GM23248 (cell line): Measurements from ENCODE around the gene SP4. TPM values are rescaled to one million over a fixed set of nuclear protein-coding genes. Genes with fewer than 3 reads are reported as not detected.

Source experiments
- DNase-seq: peaks from one replicate; pipeline ENCODE4 v3.0.0-alpha.2; 2015
- H2AFZ ChIP-seq: fragments of 200-600 bp; sonication (generic); 2 replicates; pipeline ENCODE4 v1.6.1; 2016; ENCODE audit warnings: antibody characterized with exemption
- H3F3A ChIP-seq: fragments of 200-600 bp; sonication (generic); 2 replicates; pipeline ENCODE4 v1.6.1; 2016; ENCODE audit warnings: mild to moderate bottlenecking, antibody characterized with exemption, mixed run types; ENCODE audit not compliant: insufficient read depth
- H3K27ac ChIP-seq: fragments of 200-600 bp; sonication (generic); 2 replicates; pipeline ENCODE4 v1.5.1; 2016; ENCODE audit warnings: mild to moderate bottlenecking
- H3K27me3 ChIP-seq: fragments of 200-600 bp; sonication (generic); replicated peaks from 2 replicates; pipeline ENCODE4 v1.6.1; 2016; ENCODE audit warnings: mild to moderate bottlenecking; ENCODE audit not compliant: insufficient read depth
- H3K36me3 ChIP-seq: fragments of 200-600 bp; sonication (generic); 2 replicates; pipeline ENCODE4 v1.6.1; 2016; ENCODE audit warnings: low read depth, mild to moderate bottlenecking
- H3K4me1 ChIP-seq: fragments of 200-600 bp; sonication (generic); 2 replicates; pipeline ENCODE4 v1.6.1; 2016; ENCODE audit warnings: mild to moderate bottlenecking; ENCODE audit not compliant: insufficient read depth
- H3K4me2 ChIP-seq: fragments of 200-600 bp; sonication (generic); one replicate; pipeline ENCODE4 v1.6.1; 2016; ENCODE audit warnings: mild to moderate bottlenecking; ENCODE audit not compliant: unreplicated experiment
- H3K4me3 ChIP-seq: fragments of 200-600 bp; sonication (generic); 2 replicates; pipeline ENCODE4 v1.5.1; 2016; ENCODE audit warnings: mild to moderate bottlenecking
- H3K79me2 ChIP-seq: fragments of 200-600 bp; sonication (generic); 2 replicates; pipeline ENCODE4 v1.6.1; 2016; ENCODE audit warnings: mild to moderate bottlenecking; ENCODE audit not compliant: insufficient read depth
- H3K9ac ChIP-seq: fragments of 200-600 bp; sonication (generic); 2 replicates; pipeline ENCODE4 v1.6.1; 2016; ENCODE audit warnings: mild to moderate bottlenecking
- H3K9me2 ChIP-seq: fragments of 200-600 bp; sonication (generic); 2 replicates; pipeline ENCODE4 v1.6.1; 2016; ENCODE audit warnings: mixed run types, mild to moderate bottlenecking, moderate library complexity; ENCODE audit not compliant: insufficient read depth
- H3K9me3 ChIP-seq: fragments of 200-600 bp; sonication (generic); one replicate; pipeline ENCODE4 v1.6.1; 2017; ENCODE audit warnings: low read depth
- H4K20me1 ChIP-seq: fragments of 200-600 bp; sonication (generic); 2 replicates; pipeline ENCODE4 v1.6.0; 2016; ENCODE audit not compliant: insufficient read depth
- EZH2 ChIP-seq: fragments of 200-600 bp; sonication (generic); IDR thresholded peaks from 2 replicates; pipeline ENCODE4 v1.6.1; 2018; ENCODE audit warnings: antibody characterized with exemption, mild to moderate bottlenecking; ENCODE audit not compliant: insufficient read depth, poor library complexity, severe bottlenecking
- EZH2phosphoT487 ChIP-seq: fragments of 200-600 bp; sonication (generic); IDR thresholded peaks from 2 replicates; pipeline ENCODE4 v1.6.1; 2018; ENCODE audit warnings: antibody characterized with exemption, moderate library complexity, mild to moderate bottlenecking, low read depth; ENCODE audit not compliant: insufficient read depth
- WGBS, 2 experiments: methylation state at CpG; one replicate each; pipeline ENCODE4 v1.1.6; 2015 to 2017; ENCODE audit warnings: low lambda C conversion rate in 2 of 2, low coverage in 1 of 2; ENCODE audit errors: missing lambda C conversion rate in 2 of 2; 5-methylcytosine and 5-hydroxymethylcytosine counted together
- in situ Hi-C: fragments of 300-500 bp; cut with MboI; formaldehyde crosslinking; loops from 2 replicates; pipeline ENCODE4 v1.15.0; 2020
- polyA plus RNA-seq: library from polyadenylated mRNA; unstranded; fragments of >200 nt; fragmentation: Nextera tagmentation; extraction: Ambion mirVana; gene quantifications from 2 replicates; pipeline ENCODE4 v1.2.1, GENCODE V29; 2016
- total RNA-seq: library from RNA; depleted of rRNA; stranded (reverse); fragments of >200 nt; shearing (Covaris generic); gene quantifications from 2 replicates; pipeline ENCODE4 v1.2.3, GENCODE V29; 2014

SP4 gene
- total and polyA plus RNA-seq, 2 experiments from 2014 or later, result 2.1 to 3.5 TPM

- Histone ChIP-seq H3K4me2 (no peak overlapping the region), H3K9me3 (no peaks in the 10 kb centered on the region), H4K20me1 (no peaks in the 10 kb centered on the region), H3K79me2 (no peaks in the 10 kb centered on the region), H3K27me3 (no peaks in the 10 kb centered on the region), H3K9ac (no peak overlapping the region), H3F3A (no peaks in the 10 kb centered on the region), H3K36me3 (no peaks in the 10 kb centered on the region), H3K4me1 (no peaks in the 10 kb centered on the region), H3K9me2 (no peaks in the 10 kb centered on the region), H3K27ac (no peak overlapping the region), H3K4me3 (no peak overlapping the region), H2AFZ (no peak overlapping the region)
- in situ Hi-C loops, result no loop called here
- TF ChIP-seq EZH2phosphoT487, result no peak
- TF ChIP-seq EZH2, result no peak
- no peak for DNase-seq
Measured at GRCh38 chr7:21450076-21450475, 22.2 kb downstream of the SP4 start.

GRCh38 chr7:21450941-21451340, 23.1 kb downstream of the SP4 start:
- TF ChIP-seq EZH2, result no peak
- no peak for TF ChIP-seq EZH2phosphoT487
- 54 to 56% methylated on average over 5 of the region's 5 CpGs for WGBS, 2 experiments
- H3K4me2 ChIP-seq, result no peak overlapping the region
- no peaks in the 10 kb centered on the region for H4K20me1 ChIP-seq
- no peaks in the 10 kb centered on the region for H3K4me1 ChIP-seq
- H3K27me3 ChIP-seq, result no peaks in the 10 kb centered on the region
- no peaks in the 10 kb centered on the region for H3F3A ChIP-seq
- no peak overlapping the region for H3K4me3 ChIP-seq
- no peaks in the 10 kb centered on the region for H3K9me3 ChIP-seq
- H3K36me3 ChIP-seq, result no peaks in the 10 kb centered on the region
- no peak for DNase-seq
- H3K27ac ChIP-seq, result no peak overlapping the region
- no peaks in the 10 kb centered on the region for H3K9me2 ChIP-seq
- H3K79me2 ChIP-seq, result no peaks in the 10 kb centered on the region
- no peak overlapping the region for H2AFZ ChIP-seq
- H3K9ac ChIP-seq, result no peak overlapping the region
- in situ Hi-C loops, result no loop called here

- Histone ChIP-seq H3K36me3 (no peaks in the 10 kb centered on the region), H3K4me2 (no peak overlapping the region), H3K27ac (no peak overlapping the region), H2AFZ (no peak overlapping the region), H3K27me3 (no peaks in the 10 kb centered on the region), H3K9me3 (no peaks in the 10 kb centered on the region), H3K4me1 (no peaks in the 10 kb centered on the region), H3K79me2 (no peaks in the 10 kb centered on the region), H4K20me1 (no peaks in the 10 kb centered on the region), H3K9me2 (no peaks in the 10 kb centered on the region), H3K4me3 (no peak overlapping the region), H3K9ac (no peak overlapping the region), H3F3A (no peaks in the 10 kb centered on the region)
- DNase-seq, result no peak
- no peak for TF ChIP-seq EZH2
- no peak for TF ChIP-seq EZH2phosphoT487
- in situ Hi-C loops, result no loop called here
Measured at GRCh38 chr7:21454182-21454581, 26.3 kb downstream of the SP4 start.

GRCh38 chr7:21454906-21455305, 27.0 kb downstream of the SP4 start:
- Histone ChIP-seq H3K79me2 (no peaks in the 10 kb centered on the region), H3K9me2 (no peaks in the 10 kb centered on the region), H3K9ac (no peak overlapping the region), H3K4me1 (no peaks in the 10 kb centered on the region), H3K27me3 (no peaks in the 10 kb centered on the region), H3K36me3 (no peaks in the 10 kb centered on the region), H3K4me2 (no peak overlapping the region), H3F3A (no peaks in the 10 kb centered on the region), H3K4me3 (no peak overlapping the region), H3K9me3 (no peaks in the 10 kb centered on the region), H2AFZ (no peak overlapping the region), H3K27ac (no peak overlapping the region), H4K20me1 (no peaks in the 10 kb centered on the region)
- in situ Hi-C loops, result no loop called here
- 64 to 77% methylated on average over 1 of the region's 1 CpG for WGBS, 2 experiments
- TF ChIP-seq EZH2phosphoT487 (no peak), EZH2 (no peak)
- no peak for DNase-seq

- H3K27me3 ChIP-seq, result no peaks in the 10 kb centered on the region
- H2AFZ ChIP-seq, result no peak overlapping the region
- no peaks in the 10 kb centered on the region for H3K9me3 ChIP-seq
- no peaks in the 10 kb centered on the region for H4K20me1 ChIP-seq
- H3K79me2 ChIP-seq, result no peaks in the 10 kb centered on the region
- TF ChIP-seq EZH2, result no peak
- no peak for TF ChIP-seq EZH2phosphoT487
- no peaks in the 10 kb centered on the region for H3K36me3 ChIP-seq
- no peaks in the 10 kb centered on the region for H3K9me2 ChIP-seq
- H3K4me2 ChIP-seq, result no peak overlapping the region
- H3K27ac ChIP-seq, result no peak overlapping the region
- H3K4me3 ChIP-seq, result no peak overlapping the region
- DNase-seq, result no peak
- 94 to 97% methylated on average over 17 to 22 of the region's 26 CpGs for WGBS, 2 experiments
- no peak overlapping the region for H3K9ac ChIP-seq
- in situ Hi-C loops, result no loop called here
- no peaks in the 10 kb centered on the region for H3F3A ChIP-seq
- H3K4me1 ChIP-seq, result no peaks in the 10 kb centered on the region
Measured at GRCh38 chr7:21461282-21461681, 33.4 kb downstream of the SP4 start.
